ENCODE data around the gene OGFR. TPM values are rescaled to one million over a fixed set of nuclear protein-coding genes. Genes with fewer than 3 reads are reported as not detected.
A peak's percentile ranks its signal among the peaks of the same experiment; 100 is the strongest.

Gene OGFR
- total RNA-seq, 4 donors from 2014 or later = 73.3 to 88.3 (median 76.3) TPM

DNA sequence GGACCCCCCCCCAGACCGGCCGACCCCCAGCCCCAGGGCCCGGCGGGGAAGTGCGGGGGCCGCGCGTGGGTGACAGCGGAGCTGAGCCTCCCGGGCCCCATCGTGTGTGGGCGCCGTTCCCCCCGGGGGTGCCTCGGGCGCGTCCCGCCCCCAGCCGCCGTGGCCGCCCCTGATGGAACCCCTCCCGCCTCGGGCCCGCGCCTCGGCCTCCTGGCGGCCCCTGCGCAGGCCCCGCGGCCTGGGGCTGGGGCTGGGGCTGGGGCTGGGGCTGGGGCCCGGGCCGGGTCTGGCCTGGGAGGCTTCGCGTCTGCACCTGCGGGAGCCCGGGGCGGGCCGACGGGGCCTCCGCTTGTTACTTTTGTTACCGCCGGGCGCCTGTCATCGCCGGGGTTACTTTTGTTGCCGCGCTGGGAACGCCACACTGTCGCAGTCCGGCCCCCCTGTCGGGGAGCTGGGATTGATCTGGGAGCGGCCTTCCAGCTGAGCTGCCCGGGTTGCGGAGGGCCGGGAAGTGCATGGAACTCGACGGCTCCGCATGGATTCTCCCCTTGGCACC is 598 bp downstream of the OGFR start:
- H3K4me1 ChIP-seq = peaks cover 3 to 32% (median 17%) of the 10 kb centered on the region in 4 donors
- H3K27me3 ChIP-seq = no peaks in the 10 kb centered on the region
- peak overlapping the region; percentile 87 to 100 (median 96) for H3K4me3 ChIP-seq
- H3K36me3 ChIP-seq = peaks cover 0 to 37% (median 0%) of the 10 kb centered on the region in 3 donors
- peak overlapping the region; percentile 83 to 98 (median 90) for H3K27ac ChIP-seq
- peak in 1 of 3 donors; percentile 66 for DNase-seq
- no peaks in the 10 kb centered on the region for H3K9me3 ChIP-seq
- TF ChIP-seq POLR2A (IDR thresholded peaks at IDR 0.05) = no peak
- TF ChIP-seq, protein P1, sequence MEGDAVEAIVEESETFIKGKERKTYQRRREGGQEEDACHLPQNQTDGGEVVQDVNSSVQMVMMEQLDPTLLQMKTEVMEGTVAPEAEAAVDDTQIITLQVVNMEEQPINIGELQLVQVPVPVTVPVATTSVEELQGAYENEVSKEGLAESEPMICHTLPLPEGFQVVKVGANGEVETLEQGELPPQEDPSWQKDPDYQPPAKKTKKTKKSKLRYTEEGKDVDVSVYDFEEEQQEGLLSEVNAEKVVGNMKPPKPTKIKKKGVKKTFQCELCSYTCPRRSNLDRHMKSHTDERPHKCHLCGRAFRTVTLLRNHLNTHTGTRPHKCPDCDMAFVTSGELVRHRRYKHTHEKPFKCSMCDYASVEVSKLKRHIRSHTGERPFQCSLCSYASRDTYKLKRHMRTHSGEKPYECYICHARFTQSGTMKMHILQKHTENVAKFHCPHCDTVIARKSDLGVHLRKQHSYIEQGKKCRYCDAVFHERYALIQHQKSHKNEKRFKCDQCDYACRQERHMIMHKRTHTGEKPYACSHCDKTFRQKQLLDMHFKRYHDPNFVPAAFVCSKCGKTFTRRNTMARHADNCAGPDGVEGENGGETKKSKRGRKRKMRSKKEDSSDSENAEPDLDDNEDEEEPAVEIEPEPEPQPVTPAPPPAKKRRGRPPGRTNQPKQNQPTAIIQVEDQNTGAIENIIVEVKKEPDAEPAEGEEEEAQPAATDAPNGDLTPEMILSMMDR (IDR thresholded peaks at IDR 0.05) = no peak

DNA sequence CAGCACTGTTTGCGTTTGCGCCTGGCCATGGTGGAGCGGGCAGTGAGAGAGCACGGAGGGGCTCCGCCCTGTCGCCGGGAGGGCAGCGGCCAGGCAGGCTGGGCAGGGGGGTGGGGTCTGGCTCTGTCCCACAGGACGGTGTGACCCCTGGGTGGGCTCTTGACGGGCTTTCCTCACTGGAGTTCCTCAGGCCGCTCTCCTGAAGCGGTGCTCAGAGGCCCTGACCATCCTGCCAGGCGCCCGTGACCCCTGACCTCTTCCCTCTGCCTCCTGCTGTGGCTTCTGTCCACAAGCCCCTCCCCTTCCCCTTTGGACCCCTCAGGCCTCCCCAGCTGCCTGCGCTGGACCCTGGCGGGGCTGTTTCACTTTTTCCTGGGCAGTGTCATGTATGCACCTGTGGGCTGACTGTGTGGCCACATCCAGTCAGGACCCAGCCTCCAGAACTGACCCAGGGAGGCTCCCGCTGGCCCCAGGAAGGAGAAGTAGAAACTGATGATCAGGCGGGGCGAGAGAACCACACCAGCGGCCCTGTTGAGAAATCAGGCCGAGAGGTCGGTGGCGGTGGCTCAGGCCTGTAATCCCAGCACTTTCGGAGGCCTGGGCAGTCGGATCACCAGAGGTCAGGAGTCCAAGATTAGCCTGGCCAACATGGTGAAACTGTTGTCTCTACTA is 1.2 kb downstream of the OGFR start:
- DNase-seq = peak in 1 of 3 donors; percentile 66
- TF ChIP-seq POLR2A (IDR thresholded peaks at IDR 0.05) = no peak
- TF ChIP-seq, protein P1 (IDR thresholded peaks at IDR 0.05) = no peak
- peaks cover 0 to 40% (median 0%) of the 10 kb centered on the region in 3 donors for H3K36me3 ChIP-seq
- H3K4me3 ChIP-seq = peak overlapping the region; percentile 87 to 100 (median 96)
- peaks cover 3 to 32% (median 17%) of the 10 kb centered on the region in 4 donors for H3K4me1 ChIP-seq
- no peaks in the 10 kb centered on the region for H3K9me3 ChIP-seq
- no peaks in the 10 kb centered on the region for H3K27me3 ChIP-seq
- H3K27ac ChIP-seq = peak overlapping the region; percentile 83 to 98 (median 90)

DNA sequence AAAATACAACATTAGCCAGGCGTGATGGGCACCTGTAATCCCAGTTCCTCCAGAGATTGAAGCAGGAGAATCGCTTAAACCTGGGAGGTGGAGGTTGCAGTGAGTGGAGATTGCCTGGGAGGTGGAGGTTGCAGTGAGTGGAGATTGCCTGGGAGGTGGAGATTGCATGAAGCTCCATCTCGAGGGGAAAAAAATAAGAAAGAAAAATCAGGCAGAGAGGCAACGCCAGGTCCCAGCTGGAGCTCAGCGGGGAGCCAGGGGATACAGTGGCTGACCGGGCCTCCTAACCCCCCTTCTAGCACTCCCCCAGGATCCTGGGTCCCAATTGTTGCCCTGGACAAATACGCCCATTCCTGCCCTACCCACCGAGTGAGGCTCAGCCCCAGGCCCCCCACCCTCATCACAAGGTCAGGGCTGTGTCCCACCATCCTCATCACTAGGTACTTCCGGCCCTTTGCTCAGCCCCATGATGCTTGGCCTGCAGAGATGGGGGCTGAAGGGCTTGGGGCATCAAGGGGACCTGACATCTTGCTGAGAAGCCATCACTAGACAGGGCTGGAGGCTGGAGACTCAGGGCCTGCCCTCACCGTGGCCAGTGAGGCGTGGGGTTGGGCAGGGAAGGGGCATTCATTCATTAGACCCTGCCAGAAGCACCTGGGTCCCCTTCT is 1.9 kb downstream of the OGFR start:
- Histone ChIP-seq H3K4me1 (peaks cover 3 to 32% (median 17%) of the 10 kb centered on the region in 4 donors), H3K27me3 (no peaks in the 10 kb centered on the region), H3K4me3 (peak overlapping the region in 3 of 4 donors; percentile 87 to 97 (median 95)), H3K9me3 (no peaks in the 10 kb centered on the region), H3K27ac (peak overlapping the region in 3 of 4 donors; percentile 83 to 98 (median 86)), H3K36me3 (peaks cover 0 to 42% (median 0%) of the 10 kb centered on the region in 3 donors)
- TF ChIP-seq POLR2A (IDR thresholded peaks at IDR 0.05) = no peak
- TF ChIP-seq, protein P1 (IDR thresholded peaks at IDR 0.05) = no peak
- no peak for DNase-seq

DNA sequence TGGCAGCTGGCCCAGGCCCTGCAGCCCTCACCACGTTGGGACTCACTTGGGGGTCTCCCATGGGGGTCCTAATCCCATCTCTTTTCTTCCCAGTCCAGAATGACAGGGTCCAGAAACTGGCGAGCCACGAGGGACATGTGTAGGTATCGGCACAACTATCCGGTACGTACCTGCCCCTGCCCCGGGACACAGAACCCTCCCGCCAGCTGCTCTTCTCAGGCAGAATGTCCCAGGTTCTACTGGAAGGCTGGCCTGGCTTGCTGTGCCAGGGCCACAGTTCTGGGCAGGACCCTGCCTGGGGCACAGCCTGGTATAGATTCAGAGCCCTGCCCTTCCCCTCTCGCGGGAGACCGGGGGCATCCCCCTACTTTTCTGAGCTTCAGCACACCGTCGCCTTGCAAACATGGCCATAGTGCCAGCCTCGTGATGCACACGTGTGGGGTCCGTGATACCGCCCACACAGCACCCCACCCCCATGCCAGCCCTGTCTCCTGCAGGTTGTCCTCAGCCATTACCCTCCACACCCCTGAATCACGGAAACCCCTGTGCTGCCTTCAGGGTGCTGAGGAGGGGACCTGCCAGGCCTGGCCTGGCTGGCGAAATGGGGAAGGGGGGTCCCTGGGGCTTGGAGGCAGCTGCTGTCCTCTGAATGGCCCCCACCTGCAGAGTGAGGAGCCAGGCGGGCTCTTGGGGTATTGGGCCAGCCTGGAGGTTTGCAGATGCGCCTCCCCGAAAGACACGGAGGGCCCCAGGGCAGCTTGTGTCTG is 3.0 kb downstream of the OGFR start:
- H3K36me3 ChIP-seq = peaks cover 0 to 53% (median 0%) of the 10 kb centered on the region in 3 donors

More for the DNA sequence above, 3.0 kb downstream of the OGFR start:
- no peak overlapping the region for H3K4me3 ChIP-seq
- TF ChIP-seq, protein P1 (IDR thresholded peaks at IDR 0.05) = no peak
- H3K27me3 ChIP-seq = no peaks in the 10 kb centered on the region
- H3K4me1 ChIP-seq = peaks cover 3 to 32% (median 17%) of the 10 kb centered on the region in 4 donors
- H3K27ac ChIP-seq = peak overlapping the region in 1 of 4 donors; percentile 5
- no peak for DNase-seq
- H3K9me3 ChIP-seq = no peaks in the 10 kb centered on the region

All from Peyer's patch (tissue), 4 donors.